GM12874 (cell line): Measurements from ENCODE around the gene ZSCAN5B.
"Not testable (repeated sequence)": the region's sequence is repeated elsewhere in the genome, so short reads cannot be mapped to it uniquely, and the experiment has no call there.

ENCODE experiments used
- CTCF ChIP-seq: IDR thresholded peaks from 2 replicates; pipeline ENCODE4 v1.5.1; 2011; ENCODE audit warnings: low read depth, mild to moderate bottlenecking, control low read depth, low read length, moderate library complexity; ENCODE audit not compliant: insufficient read depth

The ZSCAN5B gene

GRCh38 chr19:56189785-56190184 is 7.8 kb downstream of the ZSCAN5B start:
- TF ChIP-seq CTCF = no peak

DNA sequence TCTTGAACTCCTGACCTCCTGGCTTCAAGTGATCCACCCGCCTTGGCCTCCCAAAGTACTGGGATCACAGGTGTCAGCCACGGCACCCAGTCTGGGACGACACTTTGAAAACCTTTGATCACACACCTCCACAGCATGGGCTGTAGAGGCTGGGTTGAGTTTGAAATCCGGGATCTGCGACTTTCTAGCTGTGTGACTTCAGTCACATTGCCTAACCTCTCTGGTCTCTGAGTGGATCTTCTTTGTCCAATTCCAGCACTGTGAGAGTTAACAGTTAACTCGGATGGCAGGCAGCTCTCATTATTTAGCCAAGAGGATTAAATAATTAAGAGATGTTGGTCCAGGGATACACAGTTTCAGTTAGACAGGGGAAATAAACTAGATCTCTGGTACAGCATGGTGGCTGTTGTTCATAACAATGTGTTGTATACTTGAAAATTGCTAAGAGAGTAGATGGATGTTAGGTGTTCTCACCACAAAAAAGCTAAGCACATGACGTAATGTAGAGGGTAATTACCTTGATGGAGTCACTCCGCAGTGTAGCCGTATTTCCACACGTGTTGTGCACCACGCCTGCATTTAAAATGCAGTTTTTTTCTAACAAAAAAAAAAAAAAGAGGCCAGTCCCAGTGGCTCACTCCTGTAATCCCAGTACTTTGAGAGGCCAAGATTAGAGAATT is 19.9 kb downstream of the ZSCAN5B start:
- no peak for TF ChIP-seq CTCF

DNA sequence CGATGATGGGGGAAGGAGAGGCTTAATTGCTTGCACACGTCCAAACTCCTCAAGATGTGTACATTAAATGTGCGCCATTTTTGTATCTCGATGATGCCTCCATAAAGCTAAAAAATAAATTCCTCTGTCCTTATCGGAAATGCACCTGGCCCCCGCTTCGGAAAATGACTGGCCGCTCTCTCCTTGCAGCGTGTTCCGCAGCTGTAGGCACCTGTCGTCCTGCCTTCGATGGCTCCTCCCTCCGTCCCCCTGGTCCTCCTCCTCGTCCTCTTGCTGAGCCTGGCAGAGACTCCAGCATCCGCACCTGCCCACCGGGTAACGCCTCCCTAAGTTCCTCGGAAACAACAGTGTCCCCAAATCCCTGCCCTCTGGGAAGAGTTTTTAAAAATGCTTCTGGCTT is 20.7 kb downstream of the ZSCAN5B start:
- TF ChIP-seq CTCF = no peak

DNA sequence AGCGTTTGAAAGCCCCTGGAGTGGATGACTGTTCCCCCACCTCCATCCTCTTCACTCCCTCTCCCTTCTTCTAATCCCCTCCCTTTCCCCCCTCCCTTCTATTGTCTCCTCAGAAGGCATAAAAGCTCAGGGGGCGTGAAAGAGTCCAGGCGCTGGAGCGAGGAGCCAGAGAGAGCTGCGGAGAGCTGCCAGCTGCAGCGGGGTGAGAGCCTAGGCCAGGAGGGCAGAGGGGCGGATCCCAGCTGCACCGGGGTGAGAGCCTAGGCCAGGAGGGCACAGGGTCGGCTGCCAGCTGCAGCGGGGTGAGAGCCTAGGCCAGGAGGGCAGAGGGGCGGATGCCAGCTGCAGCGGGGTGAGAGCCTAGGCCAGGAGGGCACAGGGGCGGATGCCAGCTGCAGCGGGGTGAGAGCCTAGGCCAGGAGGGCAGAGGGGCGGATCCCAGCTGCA is 21.7 kb downstream of the ZSCAN5B start, which contains the start of gene GALP:
GALP (plus strand) TSS at position 148 of the 447 bp plus-strand sequence. CDS start 1,101 bp downstream, outside the sequence.
- TF ChIP-seq CTCF = not testable (repeated sequence)

DNA sequence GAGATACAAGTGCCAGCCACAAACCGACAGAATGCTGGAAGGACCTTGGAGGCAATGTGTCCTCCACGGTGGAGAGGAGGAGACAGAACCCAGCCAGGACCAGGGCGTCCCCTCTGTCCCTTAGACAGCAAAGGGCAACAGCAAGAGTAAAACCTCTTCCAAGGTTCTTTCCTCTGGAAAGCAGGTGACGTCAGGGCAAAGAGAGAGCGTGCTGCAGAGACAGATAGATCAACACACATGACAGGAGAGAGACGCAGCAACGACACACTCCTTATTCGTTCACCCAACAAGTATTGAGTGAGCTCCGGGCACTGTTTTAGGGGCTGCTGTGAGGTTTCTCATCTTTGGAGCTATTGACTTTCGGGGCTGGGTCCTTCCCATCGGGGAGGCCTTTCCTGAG is 23.0 kb downstream of the ZSCAN5B start:
- no peak for TF ChIP-seq CTCF

DNA sequence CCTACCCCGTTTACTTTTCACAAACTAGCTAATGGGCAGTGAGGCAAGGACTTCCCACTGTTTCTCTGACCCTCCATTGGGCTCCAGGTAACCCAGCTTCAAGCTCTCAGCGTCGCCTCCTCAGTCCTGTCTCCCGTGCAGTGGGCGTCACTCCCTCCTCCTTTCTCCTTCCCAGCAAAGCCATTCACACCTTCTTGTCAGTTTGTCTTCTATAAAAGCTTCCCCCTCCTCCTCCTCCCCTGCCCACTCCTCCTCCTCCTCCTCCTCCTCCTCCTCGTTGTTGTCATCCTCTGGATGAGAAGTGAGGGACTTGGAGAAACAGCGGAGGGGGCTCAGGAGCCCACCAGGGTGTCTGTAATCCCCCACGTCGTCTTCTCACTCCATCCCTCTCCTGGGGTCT is 23.5 kb downstream of the ZSCAN5B start:
- no peak for TF ChIP-seq CTCF

DNA sequence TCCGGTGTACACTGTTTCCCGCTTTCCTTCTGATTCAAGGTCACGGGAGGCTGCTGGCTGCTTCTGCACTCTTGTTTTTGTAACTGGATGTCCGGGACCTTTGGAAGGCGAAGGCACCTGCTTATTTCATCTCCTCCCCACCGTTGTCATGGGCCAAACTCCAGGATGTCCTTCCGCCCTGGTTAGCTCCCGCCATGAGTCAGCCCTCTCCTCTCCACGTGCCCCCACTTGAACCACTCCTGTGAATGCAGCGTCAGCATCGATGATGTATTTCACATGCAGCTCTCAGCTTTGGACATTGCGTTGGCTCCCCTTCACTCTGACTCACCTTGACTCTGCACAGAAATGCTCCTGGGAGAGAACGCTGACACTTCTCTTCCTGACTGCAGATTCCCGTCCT is 27.3 kb downstream of the ZSCAN5B start:
- TF ChIP-seq CTCF = no peak
